Loucy (cell line): ENCODE results near the gene BEND7.

Experiments
- H2AFZ ChIP-seq: fragments of 200-600 bp; sonication (generic); 2 replicates; pipeline ENCODE4 v1.6.0; 2016; ENCODE audit warnings: antibody characterized with exemption, mild to moderate bottlenecking, low read length, moderate library complexity
- H3F3A ChIP-seq: fragments of 200-600 bp; 2 replicates; pipeline ENCODE4 v1.6.0; 2016; ENCODE audit warnings: antibody characterized with exemption, low read depth, mild to moderate bottlenecking
- H3K27me3 ChIP-seq: fragments of 200-600 bp; sonication (generic); 2 replicates; pipeline ENCODE4 v1.6.1; 2014; ENCODE audit warnings: low read length, mild to moderate bottlenecking; ENCODE audit not compliant: insufficient read depth, poor library complexity, severe bottlenecking
- H3K36me3 ChIP-seq: fragments of 200-600 bp; sonication (generic); 2 replicates; pipeline ENCODE4 v1.6.1; 2016; ENCODE audit warnings: low read length; ENCODE audit not compliant: insufficient read depth
- H3K4me1 ChIP-seq: fragments of 200-600 bp; sonication (generic); 2 replicates; pipeline ENCODE4 v1.5.1; 2014; ENCODE audit warnings: low read length, mild to moderate bottlenecking; ENCODE audit not compliant: insufficient read depth, poor library complexity, severe bottlenecking
- H3K4me2 ChIP-seq: fragments of 200-600 bp; sonication (generic); 2 replicates; pipeline ENCODE4 v1.6.0; 2014; ENCODE audit warnings: antibody characterized with exemption, low read length, low read depth, mild to moderate bottlenecking; ENCODE audit not compliant: poor library complexity, severe bottlenecking
- H3K4me3 ChIP-seq: fragments of 200-600 bp; sonication (generic); 2 replicates; pipeline ENCODE4 v1.5.1; 2014; ENCODE audit warnings: low read length, mild to moderate bottlenecking, mixed read lengths; ENCODE audit not compliant: poor library complexity, severe bottlenecking
- H3K79me2 ChIP-seq: fragments of 200-600 bp; sonication (generic); 2 replicates; pipeline ENCODE4 v1.6.1; 2014; ENCODE audit warnings: low read length; ENCODE audit not compliant: insufficient read depth
- H3K9ac ChIP-seq: fragments of 200-600 bp; sonication (generic); 2 replicates; pipeline ENCODE4 v1.6.0; 2014; ENCODE audit warnings: mild to moderate bottlenecking, low read depth, low read length, moderate library complexity; ENCODE audit not compliant: poor library complexity, severe bottlenecking
- H3K9me2 ChIP-seq: fragments of 200-600 bp; sonication (generic); replicated peaks from 2 replicates; pipeline ENCODE4 v1.6.1; 2016; ENCODE audit warnings: low read depth, low read length, mixed read lengths
- H3K9me3 ChIP-seq: fragments of 200-600 bp; sonication (generic); 2 replicates; pipeline ENCODE4 v1.6.1; 2014; ENCODE audit warnings: mild to moderate bottlenecking, antibody characterized with exemption, low read length, low read depth; ENCODE audit not compliant: insufficient read depth
- H4K20me1 ChIP-seq: fragments of 200-600 bp; sonication (generic); 2 replicates; pipeline ENCODE4 v1.6.0; 2014; ENCODE audit warnings: antibody characterized with exemption, low read length, mild to moderate bottlenecking; ENCODE audit not compliant: insufficient read depth, poor library complexity, severe bottlenecking
- CTCF ChIP-seq: fragments of 200-600 bp; sonication (generic); conservative IDR thresholded peaks from 2 replicates; pipeline ENCODE4 v1.5.1; 2014; ENCODE audit warnings: mild to moderate bottlenecking, antibody characterized with exemption, low read length
- EZH2phosphoT487 ChIP-seq: fragments of 200-600 bp; IDR thresholded peaks from 2 replicates; pipeline ENCODE4 v1.6.1; 2018; ENCODE audit warnings: antibody characterized with exemption, mild to moderate bottlenecking, moderate library complexity, borderline replicate concordance

The BEND7 gene

DNA sequence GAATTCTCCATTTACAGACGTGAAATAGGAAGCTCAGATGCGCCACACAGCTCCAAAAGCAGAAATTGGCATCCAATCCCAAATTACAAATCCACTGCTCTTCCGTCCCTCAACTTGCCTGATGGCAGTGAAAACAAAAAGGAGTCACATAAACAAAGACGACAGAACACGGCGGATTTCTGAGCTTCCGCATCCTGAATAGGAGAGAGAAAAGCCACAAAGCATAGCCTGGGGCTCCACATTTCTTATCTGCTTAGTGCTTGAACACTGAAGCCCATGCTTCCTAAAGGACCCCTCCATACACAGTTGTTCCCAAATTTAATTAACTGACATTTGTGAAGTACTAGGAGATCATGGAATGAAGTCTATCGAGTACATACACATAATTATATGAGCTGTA lies 32.6 kb downstream of the BEND7 start:
- H2AFZ ChIP-seq, result no peak overlapping the region
- H3K27me3 ChIP-seq, result no peaks in the 10 kb centered on the region
- TF ChIP-seq EZH2phosphoT487 (no peak), CTCF (no peak)
- no peaks in the 10 kb centered on the region for H3K79me2 ChIP-seq
- H3K4me2 ChIP-seq, result no peak overlapping the region
- no peak overlapping the region for H3K9ac ChIP-seq
- H3K4me1 ChIP-seq, result no peaks in the 10 kb centered on the region
- no peaks in the 10 kb centered on the region for H3K9me3 ChIP-seq
- no peaks in the 10 kb centered on the region for H4K20me1 ChIP-seq
- no peak overlapping the region for H3K4me3 ChIP-seq
- H3F3A ChIP-seq, result no peaks in the 10 kb centered on the region
- H3K36me3 ChIP-seq, result no peaks in the 10 kb centered on the region
- no peaks in the 10 kb centered on the region for H3K9me2 ChIP-seq

GRCh38 chr10:13492493-13493180 lies 36.2 kb downstream of the BEND7 start:
- Histone ChIP-seq H4K20me1 (no peaks in the 10 kb centered on the region), H3F3A (no peaks in the 10 kb centered on the region), H3K27me3 (no peaks in the 10 kb centered on the region), H3K9me2 (no peaks in the 10 kb centered on the region), H3K9me3 (no peaks in the 10 kb centered on the region), H3K4me2 (no peak overlapping the region), H3K79me2 (no peaks in the 10 kb centered on the region), H2AFZ (no peak overlapping the region), H3K4me1 (no peaks in the 10 kb centered on the region), H3K9ac (no peak overlapping the region), H3K4me3 (no peak overlapping the region), H3K36me3 (no peaks in the 10 kb centered on the region)
- no peak for TF ChIP-seq CTCF
- TF ChIP-seq EZH2phosphoT487, result no peak

- Histone ChIP-seq H2AFZ (no peak overlapping the region), H3K36me3 (no peaks in the 10 kb centered on the region), H3K27me3 (no peaks in the 10 kb centered on the region), H3K4me1 (no peaks in the 10 kb centered on the region), H3F3A (no peaks in the 10 kb centered on the region), H3K79me2 (no peaks in the 10 kb centered on the region), H4K20me1 (no peaks in the 10 kb centered on the region), H3K4me3 (no peak overlapping the region), H3K4me2 (no peak overlapping the region), H3K9me3 (no peaks in the 10 kb centered on the region), H3K9ac (no peak overlapping the region), H3K9me2 (no peaks in the 10 kb centered on the region)
- TF ChIP-seq CTCF, result no peak
- no peak for TF ChIP-seq EZH2phosphoT487
These were observed 37.0 kb downstream of the BEND7 start for GRCh38 chr10:13491747-13492360.
